Activated T-cell treated with anti-CD3 and anti-CD28 coated beads, Interleukin-2, amount 50 U/mL, for 24 hours (primary cell): ENCODE results near the gene ZFP64.
"Not testable (repeated sequence)": the region's sequence is repeated elsewhere in the genome, so short reads cannot be mapped to it uniquely, and the experiment has no call there.

Source experiments
- DNase-seq: peaks from one replicate; pipeline ENCODE4 v3.0.0-alpha.2; 2020
- H3K27ac Mint-ChIP-seq: 2 replicates; pipeline ENCODE4 v1.8.0; 2020; ENCODE audit warnings: mild to moderate bottlenecking, mixed read lengths
- H3K27me3 Mint-ChIP-seq: 2 replicates; pipeline ENCODE4 v1.8.0; 2020; ENCODE audit warnings: mixed read lengths
- H3K36me3 Mint-ChIP-seq: 2 replicates; pipeline ENCODE4 v1.8.0; 2020; ENCODE audit warnings: low read depth, mixed read lengths
- H3K4me1 Mint-ChIP-seq: 2 replicates; pipeline ENCODE4 v1.8.0; 2020; ENCODE audit warnings: low read depth, mixed read lengths
- H3K4me3 Mint-ChIP-seq: 2 replicates; pipeline ENCODE4 v1.8.0; 2020; ENCODE audit warnings: mild to moderate bottlenecking, moderate library complexity, mixed read lengths
- H3K9me3 Mint-ChIP-seq: 2 replicates; pipeline ENCODE4 v1.8.0; 2020; ENCODE audit warnings: mixed read lengths

Gene ZFP64

DNA sequence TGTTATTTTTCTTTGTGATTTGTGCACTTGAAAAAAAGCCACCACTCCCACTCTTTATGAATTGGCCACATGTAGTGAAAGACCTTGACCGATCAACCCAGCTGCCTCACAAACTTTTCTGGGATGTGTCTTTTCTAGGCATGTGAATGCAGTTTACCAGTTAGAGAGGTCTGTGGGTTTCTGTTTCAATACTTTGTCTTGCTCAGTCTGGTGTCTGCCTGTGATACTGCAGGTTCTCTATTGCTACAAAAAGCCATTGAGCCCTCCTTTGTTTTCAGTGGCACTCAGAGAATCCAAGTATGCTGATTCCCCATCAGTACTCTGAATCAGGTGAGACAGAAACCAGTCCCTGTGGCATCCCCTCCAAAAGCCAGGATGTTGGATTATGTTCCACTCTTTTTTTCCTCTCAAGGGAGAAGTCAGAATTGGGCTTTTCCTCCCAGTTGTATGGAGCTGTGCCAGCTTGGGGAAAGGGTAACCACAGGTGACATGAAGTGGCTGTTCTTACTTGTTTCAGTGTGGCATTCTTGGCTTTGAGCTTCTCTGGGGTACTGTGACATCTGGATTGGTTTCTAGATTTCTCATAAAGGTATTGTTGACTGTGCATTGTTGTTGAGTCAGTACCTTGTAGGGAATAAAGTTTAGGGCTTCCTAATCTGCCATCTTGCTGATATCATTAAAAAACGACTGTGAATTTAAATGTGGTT is 26.3 kb upstream of the ZFP64 start:
- Mint-ChIP-seq H3K27me3 (peaks cover 36% of the 10 kb centered on the region), H3K4me3 (no peak overlapping the region), H3K36me3 (peaks cover 4% of the 10 kb centered on the region), H3K4me1 (no peaks in the 10 kb centered on the region), H3K9me3 (peaks cover 17% of the 10 kb centered on the region), H3K27ac (no peak overlapping the region)
- no peak for DNase-seq

DNA sequence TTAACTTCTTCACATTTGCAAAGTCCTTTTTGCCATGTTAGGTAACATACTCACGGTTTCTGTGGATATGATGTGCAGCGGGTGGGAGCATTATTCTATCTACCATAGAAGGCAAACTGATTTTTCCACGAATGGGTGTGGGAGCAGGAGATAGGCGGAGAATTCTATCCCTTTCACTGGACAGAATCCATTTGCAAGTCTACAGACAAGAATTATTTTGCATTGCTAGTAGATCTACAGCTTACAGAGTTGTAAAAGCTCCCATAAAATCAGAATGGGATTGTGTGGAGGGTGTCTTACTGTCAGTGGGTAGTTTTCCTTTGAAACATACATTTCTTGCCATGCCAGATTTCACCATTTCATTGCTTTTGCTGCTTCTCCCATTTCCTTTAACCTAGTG is 22.4 kb upstream of the ZFP64 start:
- H3K4me1 Mint-ChIP-seq = no peaks in the 10 kb centered on the region
- H3K27ac Mint-ChIP-seq = no peak overlapping the region
- no peak for DNase-seq
- H3K4me3 Mint-ChIP-seq = no peak overlapping the region
- peaks cover 9% of the 10 kb centered on the region for H3K9me3 Mint-ChIP-seq
- H3K36me3 Mint-ChIP-seq = no peaks in the 10 kb centered on the region
- peaks cover 27% of the 10 kb centered on the region for H3K27me3 Mint-ChIP-seq

DNA sequence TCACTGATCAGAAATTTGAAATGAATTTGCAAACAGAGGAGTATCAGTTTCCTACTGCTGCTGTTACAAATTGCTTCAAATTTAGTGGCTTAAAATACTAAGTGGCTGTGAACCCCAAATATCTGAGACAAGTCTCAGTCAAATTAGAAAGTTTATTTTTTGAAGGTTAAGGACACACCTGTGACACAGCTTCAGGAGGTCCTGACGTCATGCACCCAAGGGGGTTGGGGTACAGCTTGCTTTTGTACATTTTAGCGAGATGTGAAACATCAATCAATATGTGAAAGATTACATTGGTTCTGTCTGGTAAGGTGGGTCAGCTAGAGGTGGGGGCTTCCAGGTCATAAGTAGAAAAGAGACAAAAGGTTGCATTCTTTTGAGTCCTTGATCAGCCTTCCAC is 21.4 kb upstream of the ZFP64 start:
- no peak for DNase-seq
- H3K36me3 Mint-ChIP-seq = no peaks in the 10 kb centered on the region
- H3K4me1 Mint-ChIP-seq = no peaks in the 10 kb centered on the region
- peaks cover 31% of the 10 kb centered on the region for H3K27me3 Mint-ChIP-seq
- no peak overlapping the region for H3K4me3 Mint-ChIP-seq
- peaks cover 9% of the 10 kb centered on the region for H3K9me3 Mint-ChIP-seq
- H3K27ac Mint-ChIP-seq = no peak overlapping the region

DNA sequence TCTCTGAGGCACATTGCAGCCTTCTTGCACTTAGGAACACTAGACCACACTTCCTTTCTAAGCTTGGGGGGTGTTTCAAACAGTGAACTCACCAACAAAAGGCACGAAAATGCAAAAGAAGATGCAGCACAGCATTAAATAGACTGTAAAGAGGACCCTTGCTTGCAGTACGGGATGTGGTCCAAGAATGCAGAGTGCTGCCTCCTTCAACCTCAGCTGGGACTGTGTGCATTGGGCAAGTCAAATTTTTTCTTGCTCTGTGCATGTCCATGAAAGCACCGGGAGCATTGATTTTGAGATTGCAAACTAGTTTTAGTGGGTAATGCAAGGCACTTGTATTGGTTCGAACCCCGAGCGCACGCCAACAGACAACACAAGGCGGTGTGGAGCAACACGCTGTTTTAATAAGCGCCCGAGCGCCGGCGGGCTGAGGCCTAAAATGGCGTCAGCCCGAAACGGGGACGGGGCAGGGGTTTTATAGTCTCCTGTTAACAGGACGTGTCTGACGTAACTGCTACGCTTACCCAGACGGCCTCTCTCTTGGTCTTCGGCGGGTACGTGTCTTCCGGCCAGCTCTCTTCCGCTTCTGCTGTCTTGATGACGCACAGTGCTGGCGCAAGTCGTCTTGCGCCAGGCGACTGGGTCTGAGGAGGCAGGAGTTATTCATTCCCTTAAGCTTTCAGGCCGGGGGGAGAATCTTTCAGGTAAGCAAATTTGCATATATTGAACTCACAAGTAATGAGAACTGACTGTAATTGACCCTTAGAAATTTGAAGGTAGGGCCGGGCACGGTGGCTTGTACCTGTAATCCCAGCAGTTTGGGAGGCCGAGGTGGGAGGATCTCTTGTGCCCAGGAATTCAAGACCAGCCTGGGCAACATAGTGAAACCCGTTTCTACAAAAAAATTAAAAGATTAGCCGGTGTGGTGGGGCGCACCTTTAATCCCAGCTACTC is 18.7 kb upstream of the ZFP64 start:
- DNase-seq = no peak
- no peak overlapping the region for H3K4me3 Mint-ChIP-seq
- H3K9me3 Mint-ChIP-seq = peaks cover 3% of the 10 kb centered on the region
- no peaks in the 10 kb centered on the region for H3K4me1 Mint-ChIP-seq
- peaks cover 32% of the 10 kb centered on the region for H3K27me3 Mint-ChIP-seq
- H3K27ac Mint-ChIP-seq = no peak overlapping the region
- H3K36me3 Mint-ChIP-seq = no peaks in the 10 kb centered on the region

DNA sequence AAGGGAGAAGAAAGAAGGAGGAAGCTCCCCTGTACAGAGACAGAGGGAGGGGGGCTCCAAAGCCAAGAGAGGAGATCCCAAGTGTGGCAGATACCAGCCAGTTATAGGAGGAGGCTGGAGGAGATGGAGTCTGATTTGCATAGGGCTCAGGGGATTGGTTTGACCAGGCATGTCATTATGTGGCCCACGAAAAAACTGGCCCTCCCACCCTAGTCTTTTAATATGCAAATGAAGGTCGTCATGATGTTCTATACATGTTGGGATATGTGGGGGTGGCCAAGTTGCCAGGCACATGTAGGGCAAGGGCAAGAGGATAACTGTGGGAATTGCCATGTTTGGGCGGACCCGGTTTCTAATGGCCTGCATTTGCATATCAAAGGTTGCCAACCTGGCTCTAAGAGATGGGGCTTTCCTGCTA is 17.6 kb upstream of the ZFP64 start:
- no peaks in the 10 kb centered on the region for H3K4me1 Mint-ChIP-seq
- H3K9me3 Mint-ChIP-seq = peaks cover 3% of the 10 kb centered on the region

DNA sequence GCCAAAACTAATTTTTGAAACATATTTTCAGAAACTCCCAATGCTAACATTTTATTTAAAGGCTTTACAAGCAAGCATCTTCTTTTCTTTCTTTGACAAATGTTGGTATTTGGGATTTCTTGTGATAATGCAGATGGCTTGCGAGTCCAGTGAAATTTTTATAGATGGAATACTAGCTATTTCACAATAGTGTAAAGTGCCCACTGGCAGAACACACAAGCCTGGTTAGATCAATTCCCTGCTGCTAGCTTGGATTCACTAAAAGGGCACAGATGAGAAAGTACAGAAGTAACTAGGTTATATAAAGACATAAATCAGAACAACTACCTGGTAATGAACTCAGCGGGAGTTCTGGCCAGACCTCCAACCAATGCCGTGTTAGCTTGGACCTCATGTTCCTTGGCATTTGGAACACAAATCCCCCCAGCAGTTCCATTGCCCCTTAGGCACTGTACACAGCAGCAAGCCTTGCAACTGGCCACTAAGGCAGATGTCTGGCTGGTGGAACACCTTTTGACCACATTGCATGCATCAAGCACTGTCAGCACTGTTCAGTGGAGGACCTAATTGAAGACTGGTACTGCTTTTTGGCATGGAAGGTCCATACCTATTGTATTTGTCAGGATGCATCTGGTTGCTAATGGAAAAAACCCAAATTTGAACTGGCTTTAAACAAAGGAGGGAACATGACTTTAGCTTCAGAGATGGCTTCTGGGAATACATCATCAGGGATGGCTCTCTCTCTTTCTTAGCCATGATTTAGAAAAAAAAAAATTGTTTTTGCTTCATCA is 15.6 kb upstream of the ZFP64 start:
- DNase-seq = no peak
- H3K4me1 Mint-ChIP-seq = no peaks in the 10 kb centered on the region
- no peak overlapping the region for H3K27ac Mint-ChIP-seq
- H3K27me3 Mint-ChIP-seq = peaks cover 11% of the 10 kb centered on the region
- peaks cover 3% of the 10 kb centered on the region for H3K9me3 Mint-ChIP-seq
- no peaks in the 10 kb centered on the region for H3K36me3 Mint-ChIP-seq
- no peak overlapping the region for H3K4me3 Mint-ChIP-seq

More for the DNA sequence above, 17.6 kb upstream of the ZFP64 start:
- Mint-ChIP-seq H3K27ac (no peak overlapping the region), H3K27me3 (peaks cover 26% of the 10 kb centered on the region), H3K4me3 (no peak overlapping the region), H3K36me3 (no peaks in the 10 kb centered on the region)
- no peak for DNase-seq

DNA sequence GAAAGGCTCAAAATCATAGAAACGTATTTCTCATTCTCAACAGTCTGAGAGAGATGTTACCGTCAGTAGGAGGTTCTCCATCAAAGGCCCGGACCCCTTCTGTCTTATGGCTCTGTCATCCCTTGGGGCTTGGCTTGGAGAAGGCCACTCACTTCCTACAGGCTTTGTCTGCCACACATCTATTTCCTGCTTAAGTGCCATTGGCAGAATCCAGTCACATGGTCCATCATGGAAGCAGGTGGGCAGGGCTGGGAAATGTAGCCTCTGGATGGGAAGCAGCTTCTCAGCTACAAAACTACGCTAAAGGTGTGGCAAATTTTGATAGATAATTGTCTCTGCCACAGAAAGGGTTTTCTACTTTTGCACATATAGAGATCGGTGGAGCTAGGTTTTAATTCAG is 12.6 kb upstream of the ZFP64 start:
- Mint-ChIP-seq H3K27me3 (peaks cover 9% of the 10 kb centered on the region), H3K9me3 (no peaks in the 10 kb centered on the region), H3K36me3 (no peaks in the 10 kb centered on the region), H3K27ac (no peak overlapping the region), H3K4me1 (no peaks in the 10 kb centered on the region), H3K4me3 (no peak overlapping the region)
- no peak for DNase-seq

DNA sequence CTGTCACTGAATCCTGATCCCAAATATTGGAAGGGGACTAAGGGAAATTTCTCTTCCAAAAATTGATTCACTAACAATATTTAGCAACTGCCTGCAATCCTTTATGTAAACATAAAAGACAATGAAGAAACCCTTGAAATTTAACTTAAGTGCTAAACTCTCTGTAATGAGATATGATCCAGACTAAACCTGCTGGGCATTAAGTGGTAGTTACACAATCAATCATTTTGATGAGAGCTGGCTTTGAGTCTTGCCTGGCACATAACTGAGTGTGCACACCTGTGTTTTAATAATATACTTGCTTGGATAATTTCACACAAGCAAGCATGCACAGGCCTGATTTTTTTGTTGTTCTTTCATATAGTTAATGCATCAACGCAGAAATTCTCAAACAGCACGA is 9.8 kb upstream of the ZFP64 start:
- Mint-ChIP-seq H3K27ac (no peak overlapping the region), H3K36me3 (no peaks in the 10 kb centered on the region)

DNA sequence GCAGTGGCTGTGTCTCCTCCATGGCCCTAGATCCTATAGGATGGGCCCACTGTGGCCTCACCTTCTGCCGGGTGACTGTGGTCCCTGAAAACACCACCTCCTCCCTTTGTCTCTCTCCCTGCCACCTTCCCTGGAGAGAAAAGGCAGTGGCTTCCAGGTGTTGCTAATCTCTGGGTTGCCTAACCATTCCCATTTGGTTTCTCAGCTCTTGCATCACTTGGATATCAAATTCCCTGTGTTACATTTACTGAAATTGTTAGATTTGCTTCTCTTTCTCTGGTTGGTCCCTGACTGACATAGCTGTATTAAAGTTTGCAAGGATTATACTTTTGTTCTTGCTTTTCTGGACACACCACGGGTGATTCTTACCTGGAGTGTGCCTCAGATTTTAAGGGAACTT is 9.3 kb upstream of the ZFP64 start:
- Mint-ChIP-seq H3K4me1 (no peaks in the 10 kb centered on the region), H3K9me3 (no peaks in the 10 kb centered on the region), H3K36me3 (no peaks in the 10 kb centered on the region), H3K27ac (no peak overlapping the region), H3K4me3 (no peak overlapping the region), H3K27me3 (no peaks in the 10 kb centered on the region)
- DNase-seq = no peak

More for the DNA sequence above, 9.8 kb upstream of the ZFP64 start:
- no peak for DNase-seq
- Mint-ChIP-seq H3K4me1 (no peaks in the 10 kb centered on the region), H3K4me3 (no peak overlapping the region), H3K9me3 (no peaks in the 10 kb centered on the region), H3K27me3 (no peaks in the 10 kb centered on the region)

DNA sequence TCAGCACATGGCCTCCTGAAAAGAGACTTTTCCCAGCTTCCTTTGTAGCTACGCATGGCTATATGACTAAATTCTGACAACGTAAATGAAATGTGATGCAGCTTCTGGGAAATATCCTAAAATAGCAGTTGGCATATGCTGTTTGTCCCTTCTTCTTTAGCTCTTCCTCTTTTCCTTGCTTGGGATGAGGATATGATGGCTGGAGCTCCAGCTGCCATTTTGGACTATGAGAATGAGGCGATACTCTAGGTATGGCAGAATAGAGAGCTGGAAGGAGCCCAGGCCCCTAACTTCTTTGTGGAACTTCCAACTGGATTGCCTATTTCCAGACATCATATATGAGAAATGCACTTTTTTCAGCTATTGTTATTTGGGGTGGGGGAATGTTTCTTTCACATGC is 5.3 kb upstream of the ZFP64 start:
- DNase-seq = no peak
- Mint-ChIP-seq H3K4me3 (no peak overlapping the region), H3K27me3 (no peaks in the 10 kb centered on the region), H3K36me3 (no peaks in the 10 kb centered on the region), H3K9me3 (no peaks in the 10 kb centered on the region), H3K27ac (no peak overlapping the region), H3K4me1 (peaks cover 9% of the 10 kb centered on the region)

DNA sequence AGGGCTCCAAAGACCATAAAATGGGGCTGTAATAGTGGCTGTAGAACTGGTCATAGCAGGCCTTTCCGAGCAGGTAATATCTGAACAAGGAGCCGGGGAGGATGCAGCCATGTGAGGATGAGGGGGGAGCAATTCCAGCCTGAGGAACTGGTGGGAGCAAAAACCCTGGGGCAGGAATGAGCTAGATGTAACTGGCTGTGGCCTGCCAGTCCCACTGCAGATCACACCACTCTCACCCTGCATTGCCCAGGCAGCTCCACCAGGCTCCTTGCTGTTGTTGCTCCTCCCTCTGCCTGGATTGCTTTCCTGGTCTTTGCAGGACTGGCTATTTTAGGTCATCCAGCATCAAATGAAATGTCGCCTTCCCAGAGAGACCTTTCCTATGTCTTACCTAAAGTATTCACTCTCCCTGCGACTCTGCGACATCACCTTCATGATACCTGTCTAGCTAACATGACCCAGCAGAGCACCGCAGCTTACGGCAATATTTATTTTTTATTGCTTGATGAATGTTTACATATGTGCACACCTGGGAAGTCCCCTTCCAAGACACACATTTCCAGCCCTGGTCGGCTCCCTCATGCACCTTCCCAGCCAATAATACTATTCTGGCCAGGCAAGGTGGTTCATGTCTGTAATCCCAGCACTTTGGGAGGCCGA is 2.4 kb upstream of the ZFP64 start:
- Mint-ChIP-seq H3K36me3 (peaks cover 6% of the 10 kb centered on the region), H3K27ac (no peak overlapping the region), H3K27me3 (no peaks in the 10 kb centered on the region), H3K4me3 (no peak overlapping the region), H3K4me1 (peaks cover 20% of the 10 kb centered on the region), H3K9me3 (no peaks in the 10 kb centered on the region)
- no peak for DNase-seq

DNA sequence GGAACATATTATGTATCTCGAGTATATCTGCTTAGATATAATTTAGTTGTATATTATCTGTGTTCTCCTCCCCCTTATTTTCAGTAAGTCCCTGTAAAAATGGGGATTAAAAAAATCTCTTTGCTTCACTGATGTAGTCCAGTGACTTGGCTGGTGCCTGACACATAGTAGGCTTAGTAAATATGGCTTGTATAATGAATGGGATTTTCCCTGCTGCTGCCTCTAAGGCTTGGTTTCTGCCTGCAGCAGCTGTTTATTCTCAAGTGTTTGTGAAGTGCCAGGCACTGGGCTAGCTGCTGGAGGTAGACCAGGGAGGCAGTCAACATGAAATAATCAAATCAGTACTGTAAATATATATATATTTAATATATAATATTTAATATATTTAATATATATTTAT is 1.6 kb upstream of the ZFP64 start:
- peaks cover 20% of the 10 kb centered on the region for H3K4me1 Mint-ChIP-seq

DNA sequence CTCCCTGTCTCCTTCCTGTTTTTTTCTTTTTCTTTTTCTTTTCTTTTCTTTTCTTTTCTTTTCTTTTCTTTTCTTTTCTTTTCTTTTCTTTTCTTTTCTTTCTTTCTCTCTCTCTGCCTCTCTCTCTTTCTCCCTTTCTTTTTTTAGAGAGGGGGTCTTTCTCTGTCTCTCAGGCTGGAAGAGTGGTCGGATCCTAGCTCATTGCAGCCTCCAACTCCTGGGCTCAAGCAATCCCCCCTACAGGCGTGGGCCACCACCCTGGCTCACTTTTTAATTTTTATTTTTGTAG is 1.1 kb upstream of the ZFP64 start:
- H3K9me3 Mint-ChIP-seq, H3K27me3 Mint-ChIP-seq, H3K36me3 Mint-ChIP-seq, DNase-seq: not testable (repeated sequence)
- Mint-ChIP-seq H3K27ac (peak overlapping the region; percentile 81), H3K4me3 (peak overlapping the region; percentile 76), H3K4me1 (peaks cover 20% of the 10 kb centered on the region)

More for the DNA sequence above, 1.6 kb upstream of the ZFP64 start:
- peak overlapping the region; percentile 76 for H3K4me3 Mint-ChIP-seq
- peaks cover 6% of the 10 kb centered on the region for H3K36me3 Mint-ChIP-seq
- peak overlapping the region; percentile 26 for H3K27ac Mint-ChIP-seq
- H3K9me3 Mint-ChIP-seq = no peaks in the 10 kb centered on the region
- DNase-seq = no peak
- no peaks in the 10 kb centered on the region for H3K27me3 Mint-ChIP-seq
